ENCODE measurements around the gene KIAA0513. TPM values are rescaled to one million over a fixed set of nuclear protein-coding genes. Genes with fewer than 3 reads are reported as not detected.
"Not testable (repeated sequence)": the region's sequence is repeated elsewhere in the genome, so short reads cannot be mapped to it uniquely, and the experiment has no call there.

KIAA0513 gene
- total RNA-seq, 1 donor from 2014 or later = 10.3 TPM

DNA sequence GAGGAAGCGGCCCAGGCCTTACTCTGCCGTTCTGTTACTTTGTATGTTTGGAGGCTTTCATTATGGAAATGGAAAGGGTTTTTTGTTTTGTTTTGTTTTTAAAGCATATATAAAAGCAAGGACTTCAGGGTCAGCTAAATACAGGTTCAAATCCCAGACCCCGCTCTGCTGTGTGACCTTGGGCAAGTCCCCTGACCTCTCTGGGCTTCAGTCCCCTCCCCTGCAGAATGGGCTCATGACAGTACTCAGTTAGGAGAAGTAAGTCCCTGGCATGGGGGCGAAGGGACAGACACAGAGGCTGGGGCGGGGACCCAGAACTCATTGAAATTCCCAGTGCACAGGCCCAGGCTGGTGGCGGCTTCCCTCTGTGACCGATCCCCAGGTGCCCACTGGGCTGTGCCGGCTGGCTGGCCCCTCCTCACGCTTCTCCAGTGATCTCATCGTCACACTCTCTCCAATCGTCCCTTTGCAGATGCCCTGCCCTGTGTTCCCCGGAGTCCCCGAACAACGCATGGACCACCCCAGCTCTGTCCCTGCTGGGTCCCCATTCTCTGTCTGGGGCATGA, 85.7 kb downstream of the KIAA0513 start:
- H3K27ac Mint-ChIP-seq (ENCODE audit: unreplicated experiment) = peak overlapping the region; percentile 22
- H3K9me3 Mint-ChIP-seq = no peaks in the 10 kb centered on the region
- no peak for DNase-seq (ENCODE audit: low read depth, low spot score)

GRCh38 chr16:85113913-85114312, 86.3 kb downstream of the KIAA0513 start:
- TF ChIP-seq CTCF (conservative IDR thresholded peaks at IDR 0.05) = no peak
- H3K4me3 Mint-ChIP-seq = no peak overlapping the region
- no peak for DNase-seq (ENCODE audit: low read depth, low spot score)
- H3K27ac Mint-ChIP-seq (ENCODE audit: unreplicated experiment) = no peak overlapping the region
- H3K9me3 Mint-ChIP-seq = no peaks in the 10 kb centered on the region
- peaks cover 6% of the 10 kb centered on the region for H3K27me3 Mint-ChIP-seq (ENCODE audit: low read depth)
- peaks cover 34% of the 10 kb centered on the region for H3K4me1 Mint-ChIP-seq
- H3K36me3 Mint-ChIP-seq (ENCODE audit: low read depth) = no peaks in the 10 kb centered on the region

More for the DNA sequence above, 85.7 kb downstream of the KIAA0513 start:
- peaks cover 6% of the 10 kb centered on the region for H3K27me3 Mint-ChIP-seq (ENCODE audit: low read depth)
- no peaks in the 10 kb centered on the region for H3K36me3 Mint-ChIP-seq (ENCODE audit: low read depth)
- no peak for TF ChIP-seq CTCF (conservative IDR thresholded peaks at IDR 0.05)
- no peak overlapping the region for H3K4me3 Mint-ChIP-seq
- peaks cover 34% of the 10 kb centered on the region for H3K4me1 Mint-ChIP-seq

- H3K27me3 Mint-ChIP-seq (ENCODE audit: low read depth) = peaks cover 6% of the 10 kb centered on the region
- peaks cover 34% of the 10 kb centered on the region for H3K4me1 Mint-ChIP-seq
- H3K4me3 Mint-ChIP-seq = no peak overlapping the region
- H3K9me3 Mint-ChIP-seq = no peaks in the 10 kb centered on the region
- TF ChIP-seq CTCF (conservative IDR thresholded peaks at IDR 0.05) = peak; percentile 97
- no peak overlapping the region for H3K27ac Mint-ChIP-seq (ENCODE audit: unreplicated experiment)
- DNase-seq (ENCODE audit: low read depth, low spot score) = peak; percentile 98
- no peaks in the 10 kb centered on the region for H3K36me3 Mint-ChIP-seq (ENCODE audit: low read depth)
Observed at GRCh38 chr16:85114909-85115567, 87.4 kb downstream of the KIAA0513 start.

- no peaks in the 10 kb centered on the region for H3K36me3 Mint-ChIP-seq (ENCODE audit: low read depth)
- no peak for TF ChIP-seq CTCF (conservative IDR thresholded peaks at IDR 0.05)
- H3K27ac Mint-ChIP-seq (ENCODE audit: unreplicated experiment) = peak overlapping the region; percentile 43
- H3K9me3 Mint-ChIP-seq = no peaks in the 10 kb centered on the region
- no peak for DNase-seq (ENCODE audit: low read depth, low spot score)
- peaks cover 4% of the 10 kb centered on the region for H3K27me3 Mint-ChIP-seq (ENCODE audit: low read depth)
- H3K4me3 Mint-ChIP-seq = no peak overlapping the region
- peaks cover 25% of the 10 kb centered on the region for H3K4me1 Mint-ChIP-seq
Observed at GRCh38 chr16:85117418-85117817, 89.8 kb downstream of the KIAA0513 start.

DNA sequence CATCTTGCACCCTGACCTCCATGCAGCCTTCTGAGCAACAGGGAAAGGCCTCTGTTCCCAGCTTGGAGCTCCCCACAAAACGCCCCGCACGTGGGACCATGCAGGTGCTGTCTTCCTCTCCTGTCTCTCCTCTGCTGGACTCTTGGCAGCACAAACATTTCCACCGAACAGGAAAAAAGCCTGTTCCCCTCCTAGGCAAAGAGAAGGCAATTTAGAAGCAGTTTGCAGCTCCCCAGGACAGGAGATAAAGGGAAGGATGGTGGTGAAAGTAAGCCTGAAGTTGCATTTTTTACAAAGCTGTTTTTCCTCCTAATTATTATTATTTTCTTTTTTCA, 92.4 kb downstream of the KIAA0513 start:
- H3K9me3 Mint-ChIP-seq = no peaks in the 10 kb centered on the region

DNA sequence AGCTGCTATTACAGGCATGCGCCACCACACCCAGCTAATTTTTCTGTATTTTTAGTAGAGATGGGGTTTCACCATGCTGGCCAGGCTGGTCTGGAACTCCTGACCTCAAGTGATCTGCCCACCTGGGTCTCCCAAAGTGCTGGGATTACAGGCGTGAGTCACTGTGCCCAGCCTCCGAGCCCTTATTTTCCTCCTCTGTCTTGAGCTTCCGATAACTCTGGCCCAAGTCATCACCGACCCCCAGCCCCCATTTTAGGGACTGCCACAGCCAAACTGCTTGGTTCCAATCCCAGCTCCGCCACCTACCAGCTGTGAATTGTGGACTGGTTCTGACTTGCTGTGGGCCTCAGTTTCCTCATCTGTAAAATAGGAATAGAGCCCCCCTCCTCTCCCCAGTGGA, 95.8 kb downstream of the KIAA0513 start:
- H3K4me3 Mint-ChIP-seq; DNase-seq (ENCODE audit: low read depth, low spot score); H3K9me3 Mint-ChIP-seq; H3K36me3 Mint-ChIP-seq (ENCODE audit: low read depth); H3K27ac Mint-ChIP-seq (ENCODE audit: unreplicated experiment); H3K27me3 Mint-ChIP-seq (ENCODE audit: low read depth): not testable (repeated sequence)
- peaks cover 28% of the 10 kb centered on the region for H3K4me1 Mint-ChIP-seq

More for the DNA sequence above, 92.4 kb downstream of the KIAA0513 start:
- no peak for TF ChIP-seq CTCF (conservative IDR thresholded peaks at IDR 0.05)
- Mint-ChIP-seq H3K27ac (ENCODE audit: unreplicated experiment) (no peak overlapping the region), H3K36me3 (ENCODE audit: low read depth) (no peaks in the 10 kb centered on the region), H3K4me3 (no peak overlapping the region), H3K4me1 (peaks cover 14% of the 10 kb centered on the region), H3K27me3 (ENCODE audit: low read depth) (peaks cover under 1% of the 10 kb centered on the region)
- DNase-seq (ENCODE audit: low read depth, low spot score) = no peak

All from neural crest cell (in vitro differentiated cells).